GM12891 (cell line): Measurements from ENCODE around the gene ASB18.

Source experiments
- DNase-seq: peaks from one replicate; pipeline ENCODE4 v3.0.0; 2011; ENCODE audit warnings: low spot score; ENCODE audit not compliant: insufficient read length
- FAIRE-seq: peaks from 2 replicates; lab custom pipeline; 2011; peaks lifted over from hg19 to GRCh38; lab: Jason Lieb, UNC
- PAX5 ChIP-seq: IDR thresholded peaks from 2 replicates; pipeline ENCODE4 v1.6.1; 2011; ENCODE audit warnings: low read length, moderate library complexity, mild to moderate bottlenecking; ENCODE audit not compliant: insufficient read depth, severe bottlenecking
- POLR2A ChIP-seq: IDR thresholded peaks from 2 replicates; pipeline ENCODE4 v1.6.1; 2011; ENCODE audit warnings: low read depth, low read length, control low read depth
- POLR2AphosphoS5 ChIP-seq: IDR thresholded peaks from 2 replicates; pipeline ENCODE4 v1.6.1; 2011; ENCODE audit warnings: low read depth, low read length, control low read depth
- POU2F2 ChIP-seq: IDR thresholded peaks from 2 replicates; pipeline ENCODE4 v1.6.1; 2011; ENCODE audit warnings: low read depth, mild to moderate bottlenecking, control low read depth, low read length, moderate library complexity
- SPI1 ChIP-seq: IDR thresholded peaks from 2 replicates; pipeline ENCODE4 v1.6.1; 2011; ENCODE audit warnings: low read depth, low read length, control low read depth
- TAF1 ChIP-seq: IDR thresholded peaks from 2 replicates; pipeline ENCODE4 v1.6.1; 2011; ENCODE audit warnings: low read depth, low read length, control low read depth

The ASB18 gene

DNA sequence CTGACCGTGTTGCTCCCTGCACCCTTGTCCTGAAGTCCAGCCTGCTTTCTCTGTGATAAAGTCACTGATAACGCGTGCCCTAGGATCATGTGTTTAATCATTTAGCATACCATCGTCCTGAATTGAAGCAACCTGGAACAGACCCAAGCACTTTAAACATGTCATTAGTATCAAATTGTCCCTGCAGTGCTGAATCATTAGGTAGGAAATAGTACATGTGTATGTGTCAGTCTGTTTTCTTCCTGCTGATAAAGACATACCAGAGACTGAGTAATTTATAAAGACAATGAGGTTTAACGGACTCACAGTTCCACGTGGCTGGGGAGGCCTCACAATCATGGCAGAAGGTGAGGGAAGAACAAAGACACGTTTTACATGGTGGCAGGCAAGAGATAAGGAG is 2.8 kb downstream of the ASB18 start:
- no peak for FAIRE-seq

GRCh38 chr2:236259371-236259770 is 4.8 kb downstream of the ASB18 start:
- no peak for DNase-seq
- TF ChIP-seq PAX5: no peak
- FAIRE-seq: no peak

More for the DNA sequence above, 2.8 kb downstream of the ASB18 start:
- DNase-seq: no peak
- TF ChIP-seq SPI1 (no peak), POLR2A (no peak), TAF1 (no peak)

DNA sequence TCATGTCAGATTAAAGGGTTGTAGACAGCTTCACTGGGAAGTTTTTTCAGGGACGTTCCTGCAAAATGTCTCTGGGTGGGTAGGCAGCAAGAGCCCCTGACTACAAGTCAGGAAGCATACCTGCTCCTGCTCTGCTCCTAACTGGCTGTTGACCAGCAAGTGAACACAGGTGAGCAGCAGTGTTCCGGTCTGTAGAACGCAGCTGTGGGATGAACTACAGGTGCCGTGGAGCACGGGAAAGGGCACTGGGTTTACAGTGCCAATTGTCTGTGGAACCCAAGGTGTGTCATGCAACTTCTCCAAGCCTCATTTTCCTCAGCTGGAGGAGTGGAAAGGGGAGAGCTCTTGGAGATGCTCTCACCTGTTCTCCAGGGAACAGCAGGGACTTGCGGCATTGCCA is 6.6 kb downstream of the ASB18 start:
- TF ChIP-seq TAF1: no peak
- no peak for TF ChIP-seq POU2F2
- no peak for TF ChIP-seq PAX5
- TF ChIP-seq POLR2A: no peak
- TF ChIP-seq SPI1: no peak
- no peak for TF ChIP-seq POLR2AphosphoS5
- FAIRE-seq (no peak), DNase-seq (no peak)

GRCh38 chr2:236257136-236257535 is 7.1 kb downstream of the ASB18 start:
- FAIRE-seq: no peak
- TF ChIP-seq POLR2A (no peak), TAF1 (no peak), POLR2AphosphoS5 (no peak), SPI1 (no peak), PAX5 (no peak), POU2F2 (no peak)

DNA sequence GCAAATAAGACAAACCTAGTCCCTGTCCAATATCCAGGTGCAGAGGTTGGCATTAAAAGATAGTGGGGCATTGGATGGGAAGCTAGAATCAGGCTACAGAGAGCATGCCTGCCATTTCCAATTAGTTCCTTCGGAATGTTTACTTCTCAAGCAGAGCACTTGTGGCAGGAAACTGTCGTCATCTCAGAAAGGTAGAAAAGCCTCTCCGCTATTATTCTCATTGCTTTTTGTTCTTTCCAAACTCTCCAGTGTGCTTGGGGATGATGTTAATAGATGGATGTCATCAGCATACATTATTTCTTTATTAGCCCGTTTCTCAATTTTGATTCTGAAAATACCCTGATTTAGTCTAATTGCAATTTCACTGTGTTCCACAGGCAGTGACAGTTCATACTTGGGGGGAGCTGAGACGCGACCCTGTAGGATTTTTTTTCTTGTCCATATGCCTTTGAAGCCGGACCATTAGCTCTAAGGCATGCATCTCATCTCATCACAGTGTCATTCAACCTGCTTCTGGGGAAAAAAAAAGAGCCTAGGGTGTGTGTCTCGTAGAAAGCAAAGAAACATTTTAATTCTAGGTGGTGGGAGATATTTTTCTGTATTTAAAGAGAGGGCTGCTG is 7.7 kb downstream of the ASB18 start:
- FAIRE-seq: no peak
- no peak for TF ChIP-seq TAF1
- DNase-seq: no peak

More at GRCh38 chr2:236257136-236257535, 7.1 kb downstream of the ASB18 start:
- no peak for DNase-seq

- FAIRE-seq: no peak
- DNase-seq: no peak
- TF ChIP-seq PAX5: no peak
- no peak for TF ChIP-seq SPI1
- no peak for TF ChIP-seq POLR2AphosphoS5
- TF ChIP-seq POLR2A: no peak
- TF ChIP-seq POU2F2: no peak
- no peak for TF ChIP-seq TAF1
Observed at GRCh38 chr2:236254674-236255073, 9.5 kb downstream of the ASB18 start.

- FAIRE-seq: no peak
- no peak for TF ChIP-seq POU2F2
- TF ChIP-seq PAX5: no peak
- no peak for TF ChIP-seq POLR2A
- no peak for TF ChIP-seq SPI1
- TF ChIP-seq TAF1: no peak
- TF ChIP-seq POLR2AphosphoS5: no peak
- no peak for DNase-seq
Observed at GRCh38 chr2:236254001-236254400, 10.2 kb downstream of the ASB18 start.

- DNase-seq (no peak), FAIRE-seq (no peak)
- TF ChIP-seq TAF1: no peak
- no peak for TF ChIP-seq POLR2AphosphoS5
- TF ChIP-seq POLR2A: no peak
- no peak for TF ChIP-seq POU2F2
- TF ChIP-seq SPI1: no peak
- no peak for TF ChIP-seq PAX5
Observed at GRCh38 chr2:236252602-236253001, 11.6 kb downstream of the ASB18 start.

DNA sequence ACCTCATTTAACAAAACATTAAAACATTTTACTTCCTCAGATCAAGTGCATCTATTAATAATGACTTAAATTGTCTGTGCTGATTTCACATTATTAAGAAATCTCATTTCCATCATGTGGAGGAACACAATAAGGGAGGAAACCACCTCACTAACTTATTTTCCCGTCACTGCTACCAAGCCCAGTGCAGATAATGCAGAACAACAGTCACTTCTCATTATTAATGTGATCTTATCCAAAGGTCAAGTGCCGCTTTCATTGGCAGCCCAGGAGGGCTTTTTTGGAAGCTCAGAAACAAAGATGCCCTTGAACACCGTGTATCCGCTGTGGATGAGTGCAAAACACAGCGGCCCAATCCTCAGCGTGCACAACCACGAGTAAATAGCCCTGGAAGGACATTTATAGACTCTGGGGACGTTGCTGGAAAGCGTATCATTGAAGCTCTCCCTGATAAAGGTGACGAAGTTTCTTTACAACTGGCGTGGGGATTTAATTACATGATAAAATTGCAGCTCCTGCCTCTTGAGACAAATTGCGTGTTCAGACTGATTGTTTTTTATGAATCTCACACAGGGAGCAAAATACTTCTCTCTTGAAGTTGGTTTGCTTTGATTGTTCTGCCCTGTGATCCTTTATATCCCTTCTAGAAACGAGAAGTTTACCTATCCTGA is 13.2 kb downstream of the ASB18 start:
- no peak for TF ChIP-seq POLR2AphosphoS5
- FAIRE-seq: no peak

GRCh38 chr2:236250286-236250685 is 13.9 kb downstream of the ASB18 start:
- FAIRE-seq (no peak), DNase-seq (no peak)
- TF ChIP-seq POLR2AphosphoS5 (no peak), TAF1 (no peak), SPI1 (no peak)

More for the DNA sequence above, 13.2 kb downstream of the ASB18 start:
- DNase-seq: no peak
